NCI-H2227 treated with DMSO at 0.1 percent for 48 hours (cell line): ENCODE results near the gene ATG12.
"Not testable (repeated sequence)": the region's sequence is repeated elsewhere in the genome, so short reads cannot be mapped to it uniquely, and the experiment has no call there.

Experiments
- DNase-seq: peaks from one replicate; lab custom pipeline; 2025; lab: John Stamatoyannopoulos, UW

Gene ATG12

GRCh38 chr5:115841382-115842088, at the start of gene ATG12, which contains the start of gene AP3S1:
ATG12 (minus strand) TSS chr5:115841565; CDS start chr5:115841552, 13 bp downstream.
AP3S1 (plus strand) TSS chr5:115841935; CDS start chr5:115842038, 103 bp downstream.
- peak; percentile 84 for DNase-seq

GRCh38 chr5:115888027-115888426, 46.7 kb upstream of the ATG12 start:
- no peak for DNase-seq

GRCh38 chr5:115885208-115885607, 43.8 kb upstream of the ATG12 start:
- DNase-seq, result not testable (repeated sequence)

- no peak for DNase-seq
These were observed 43.3 kb upstream of the ATG12 start for GRCh38 chr5:115884704-115885103.

DNA sequence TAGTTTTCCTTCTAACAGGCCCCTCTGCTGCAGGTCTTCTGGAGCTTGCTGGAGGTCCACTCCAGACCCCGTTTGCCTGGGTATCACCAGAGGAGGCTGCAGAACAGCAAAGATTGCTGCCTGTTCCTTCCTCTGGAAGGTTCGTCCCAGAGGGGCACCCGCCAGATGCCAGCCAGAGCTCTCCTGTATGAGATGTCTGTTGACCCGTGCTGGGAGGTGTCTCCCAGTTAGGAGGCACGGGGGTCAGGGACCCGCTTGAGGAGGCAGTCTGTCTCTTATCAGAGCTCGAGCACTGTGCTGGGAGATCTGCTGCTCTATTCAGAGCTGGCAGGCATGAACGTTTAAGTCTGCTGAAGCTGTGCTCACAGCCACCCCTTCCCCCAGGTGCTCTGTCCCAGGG, 41.1 kb upstream of the ATG12 start:
- DNase-seq, result not testable (repeated sequence)

DNA sequence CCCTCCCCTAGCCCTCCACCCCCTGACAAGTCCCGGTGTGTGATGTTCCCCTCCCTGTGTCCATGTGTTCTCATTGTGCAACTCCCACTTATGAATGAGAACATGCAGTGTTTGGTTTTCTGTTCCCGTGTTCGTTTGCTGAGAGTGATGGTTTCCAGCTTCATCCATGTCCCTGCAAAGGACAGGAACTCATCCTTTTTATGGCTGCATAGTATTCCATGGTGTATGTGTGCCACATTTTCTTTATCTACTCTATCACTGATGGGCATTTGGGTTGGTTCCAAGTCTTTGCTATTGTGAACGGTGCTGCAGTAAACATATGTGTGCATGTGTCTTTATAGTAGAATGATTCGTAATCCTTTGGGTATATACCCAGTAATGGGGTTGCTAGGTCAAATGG, 36.0 kb upstream of the ATG12 start:
- DNase-seq, result not testable (repeated sequence)

- no peak for DNase-seq
These were observed 34.1 kb upstream of the ATG12 start for GRCh38 chr5:115875447-115875846.

DNA sequence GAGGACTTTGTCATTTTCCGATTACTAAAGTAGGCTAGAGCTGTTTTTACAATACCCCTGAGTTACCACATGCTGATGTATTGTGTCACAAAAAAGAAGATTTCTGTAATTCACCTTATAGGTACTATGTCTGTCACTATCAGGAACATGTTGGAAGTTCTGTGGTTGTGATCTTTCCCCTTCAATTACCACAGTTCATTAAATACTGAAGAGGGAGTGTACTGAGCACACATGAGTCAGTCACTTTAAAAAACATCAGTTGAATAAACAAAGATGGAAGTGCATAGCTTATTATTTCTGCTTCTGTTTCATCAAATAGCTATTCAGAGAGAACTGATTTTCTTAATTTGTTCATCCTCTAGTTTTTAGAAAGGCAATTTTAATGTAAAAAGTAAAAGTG, 32.0 kb upstream of the ATG12 start:
- no peak for DNase-seq

DNA sequence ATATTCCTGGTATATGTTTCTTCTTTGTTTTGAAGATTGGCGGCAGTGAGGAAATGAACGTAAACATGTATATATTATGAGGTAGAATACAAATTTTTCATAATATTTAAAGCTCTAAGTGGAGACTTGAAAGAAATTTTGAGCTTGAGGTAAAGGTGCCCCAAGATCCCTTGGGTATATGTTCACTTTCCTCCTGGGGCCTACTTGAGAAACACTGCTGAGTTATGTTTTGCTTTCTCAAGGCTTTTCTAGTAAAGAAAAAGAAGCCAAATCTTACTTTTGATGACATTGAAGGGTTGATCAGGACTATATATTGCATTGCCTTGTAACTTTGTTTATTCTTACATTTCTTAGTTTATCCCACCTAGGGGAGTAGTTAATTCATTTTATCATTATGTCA, 31.1 kb upstream of the ATG12 start:
- no peak for DNase-seq

DNA sequence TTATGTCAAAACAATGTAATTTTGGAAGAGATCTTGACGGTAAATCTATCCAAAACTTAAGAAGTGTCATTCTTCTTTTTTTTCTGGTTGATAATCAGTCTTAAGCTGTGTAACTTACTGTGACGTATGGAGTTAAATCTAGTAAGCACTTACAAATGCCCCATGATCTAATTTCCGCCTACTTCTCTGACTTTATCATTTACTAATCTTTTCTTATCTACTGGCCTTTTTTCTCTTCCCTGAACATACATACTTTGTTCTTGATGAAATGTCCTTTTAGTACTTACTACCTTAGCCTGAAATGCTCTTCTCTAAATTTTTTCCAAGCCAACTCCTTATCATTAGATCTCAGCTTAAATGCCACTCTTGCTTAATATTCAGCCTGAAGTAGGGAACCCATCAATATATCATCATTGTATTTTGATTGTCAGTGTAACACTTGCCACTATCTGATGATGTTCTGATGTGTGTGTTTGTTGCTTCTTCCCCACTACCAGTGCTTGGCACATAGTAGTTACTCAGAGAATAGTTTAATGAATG, 28.0 kb upstream of the ATG12 start:
- DNase-seq, result no peak

GRCh38 chr5:115859378-115859777, 18.0 kb upstream of the ATG12 start:
- DNase-seq, result no peak

DNA sequence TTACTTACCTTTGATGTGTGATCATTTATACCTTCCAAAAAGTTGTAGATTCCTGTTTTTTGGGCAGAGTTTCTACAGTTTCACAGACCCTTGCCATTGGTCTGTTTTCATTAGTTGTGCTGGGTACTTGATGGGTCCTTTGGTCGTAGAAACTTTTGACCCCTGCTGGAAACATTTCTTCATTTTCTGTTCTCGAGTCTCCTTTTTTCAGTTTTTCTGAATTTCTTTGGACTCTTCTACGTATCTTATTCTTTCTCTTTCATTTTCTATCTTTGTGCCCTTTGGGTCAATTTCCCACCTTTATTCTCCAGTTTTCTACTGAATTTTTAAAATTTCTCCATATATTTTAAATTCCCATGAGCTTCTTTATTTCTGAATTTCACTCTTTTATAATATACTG, 17.0 kb upstream of the ATG12 start:
- no peak for DNase-seq

GRCh38 chr5:115857626-115858349, 16.4 kb upstream of the ATG12 start:
- peak; percentile 7 for DNase-seq

- DNase-seq, result no peak
These were observed 15.7 kb upstream of the ATG12 start for GRCh38 chr5:115857057-115857479.

DNA sequence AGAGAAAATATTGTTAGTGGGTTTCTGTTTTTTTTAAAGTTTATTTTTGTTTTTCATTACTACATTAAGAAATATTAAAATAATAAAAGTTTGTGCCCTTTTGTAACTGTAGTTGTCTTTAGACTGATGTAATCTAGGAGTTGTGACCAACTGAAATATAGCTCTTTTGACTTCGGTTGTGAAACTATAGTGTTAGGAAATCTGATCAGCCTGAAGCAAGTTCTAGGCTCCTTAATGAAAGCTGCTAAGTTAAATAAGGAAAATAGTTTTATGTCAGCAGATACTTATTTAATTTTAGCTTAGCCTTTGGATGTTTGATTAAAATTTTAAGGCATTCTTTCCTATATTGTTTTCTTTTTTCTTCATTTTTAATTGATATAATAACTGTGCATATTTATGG, 14.6 kb upstream of the ATG12 start:
- DNase-seq, result no peak

DNA sequence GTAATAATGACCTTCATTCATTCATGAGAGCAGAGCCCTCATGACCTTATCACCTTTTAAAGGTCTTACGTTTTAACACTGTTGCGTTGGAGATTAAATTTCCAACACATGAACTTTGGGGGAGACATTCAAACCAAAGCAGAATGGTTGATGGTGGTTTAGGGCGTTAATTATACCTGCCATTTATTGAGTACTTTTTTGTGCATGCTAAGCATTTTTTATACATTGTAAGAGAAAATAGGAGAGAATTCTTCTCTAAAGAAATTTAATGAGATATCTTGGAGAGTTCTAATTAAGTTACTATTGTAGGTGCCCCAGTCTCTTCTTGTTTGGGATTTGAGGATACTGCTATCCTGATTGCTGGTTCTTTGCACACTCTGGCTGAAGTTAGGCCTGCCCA, 12.8 kb upstream of the ATG12 start:
- DNase-seq, result no peak

- DNase-seq, result no peak
These were observed 9.5 kb upstream of the ATG12 start for GRCh38 chr5:115850744-115851416.

- DNase-seq, result no peak
These were observed 8.0 kb upstream of the ATG12 start for GRCh38 chr5:115849258-115849798.

DNA sequence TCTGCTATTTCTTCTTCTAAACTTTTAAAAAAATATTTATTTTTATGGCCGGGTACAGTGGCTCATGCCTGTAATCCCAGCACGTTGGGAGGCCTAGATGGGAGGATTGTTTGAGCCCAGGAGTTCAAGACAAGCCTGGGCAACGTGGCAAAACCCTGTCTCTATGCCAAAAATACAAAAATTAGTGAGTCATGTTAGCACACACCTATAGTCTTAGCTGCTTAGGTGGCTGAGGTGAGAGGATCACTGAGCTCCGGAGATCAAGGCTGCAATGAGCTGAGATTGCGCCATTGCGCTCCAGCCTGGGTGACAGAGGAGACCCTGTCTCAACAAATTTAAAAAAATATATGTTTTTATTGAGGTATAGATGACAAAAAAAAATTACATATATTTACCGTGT, 5.9 kb upstream of the ATG12 start:
- no peak for DNase-seq

- no peak for DNase-seq
These were observed 3.0 kb upstream of the ATG12 start for GRCh38 chr5:115844321-115844817.

GRCh38 chr5:115843444-115844130, 2.2 kb upstream of the ATG12 start:
- no peak for DNase-seq

- no peak for DNase-seq
These were observed 1.6 kb upstream of the ATG12 start for GRCh38 chr5:115842952-115843351.
